RKO (cell line): ENCODE data around the gene CSH1.
A peak's percentile ranks its signal among the peaks of the same experiment; 100 is the strongest.
"Not testable (repeated sequence)": the region's sequence is repeated elsewhere in the genome, so short reads cannot be mapped to it uniquely, and the experiment has no call there.

Source experiments
- DNase-seq: peaks from one replicate; pipeline ENCODE4 v3.0.0-alpha.2; 2016; ENCODE audit warnings: low spot score

CSH1 gene

GRCh38 chr17:63904796-63905195, 8.4 kb upstream of the CSH1 start:
- not testable (repeated sequence) for DNase-seq

- DNase-seq, result not testable (repeated sequence)
These were observed 7.4 kb upstream of the CSH1 start for GRCh38 chr17:63903787-63904201.

GRCh38 chr17:63901971-63902370, 5.6 kb upstream of the CSH1 start:
- not testable (repeated sequence) for DNase-seq

GRCh38 chr17:63898899-63899798, 2.8 kb upstream of the CSH1 start:
- peak; percentile 47 for DNase-seq

- not testable (repeated sequence) for DNase-seq
These were observed 1.6 kb downstream of the CSH1 start for GRCh38 chr17:63894821-63895220.

GRCh38 chr17:63894021-63894420, 2.4 kb downstream of the CSH1 start:
- not testable (repeated sequence) for DNase-seq

- DNase-seq, result not testable (repeated sequence)
These were observed 3.9 kb downstream of the CSH1 start for GRCh38 chr17:63892316-63893037.

- DNase-seq, result peak; percentile 50
These were observed 7.1 kb downstream of the CSH1 start for GRCh38 chr17:63889026-63889848.

- DNase-seq, result not testable (repeated sequence)
These were observed 11.3 kb downstream of the CSH1 start for GRCh38 chr17:63885119-63885518.

- DNase-seq, result not testable (repeated sequence)
These were observed 13.7 kb downstream of the CSH1 start for GRCh38 chr17:63882626-63883126.

- peak; percentile 70 for DNase-seq
These were observed 14.3 kb downstream of the CSH1 start, which contains the start of gene GH2 for GRCh38 chr17:63881935-63882601. Gene GH2, minus strand, starts transcription at chr17:63881944. Its CDS starts 143 bp downstream, at chr17:63881801.

GRCh38 chr17:63881337-63881736, 15.0 kb downstream of the CSH1 start:
- peak; percentile 11 for DNase-seq

GRCh38 chr17:63880706-63881105, 15.7 kb downstream of the CSH1 start:
- no peak for DNase-seq

- DNase-seq, result not testable (repeated sequence)
These were observed 18.0 kb downstream of the CSH1 start for GRCh38 chr17:63878413-63878812.

GRCh38 chr17:63874693-63875092, 21.7 kb downstream of the CSH1 start:
- DNase-seq, result not testable (repeated sequence)

- not testable (repeated sequence) for DNase-seq
These were observed 22.2 kb downstream of the CSH1 start for GRCh38 chr17:63874061-63874626.

- DNase-seq, result not testable (repeated sequence)
These were observed 22.8 kb downstream of the CSH1 start, which contains the start of gene CSH2 for GRCh38 chr17:63873577-63873976. Gene CSH2, minus strand, starts transcription at chr17:63873677. Its CDS starts 63 bp downstream, at chr17:63873614.

- DNase-seq, result not testable (repeated sequence)
These were observed 24.6 kb downstream of the CSH1 start for GRCh38 chr17:63871646-63872365.

- not testable (repeated sequence) for DNase-seq
These were observed 26.1 kb downstream of the CSH1 start for GRCh38 chr17:63870292-63870665.
